A549 (cell line): ENCODE results near the gene SLC6A19.

Experiments used
- CHD2 ChIP-seq: fragments of 150-350 bp; IDR thresholded peaks from 2 replicates; pipeline ENCODE4 v1.6.1; 2014; ENCODE audit warnings: low read length; ENCODE audit not compliant: partially characterized antibody
- CHD4 ChIP-seq: fragments of 200-600 bp; sonication (generic); IDR thresholded peaks from 2 replicates; pipeline ENCODE4 v1.6.1; 2016; ENCODE audit warnings: antibody characterized with exemption, mild to moderate bottlenecking, borderline replicate concordance
- CTCF ChIP-seq: fragments of >200 bp; sonication (Bioruptor Twin); formaldehyde crosslinking; IDR thresholded peaks from 3 replicates; pipeline ENCODE4 v1.5.1; 2016
- ELK1 ChIP-seq: fragments of 150-350 bp; IDR thresholded peaks from 2 replicates; pipeline ENCODE4 v1.6.1; 2014; ENCODE audit warnings: low read depth, mild to moderate bottlenecking, low read length
- EP300 ChIP-seq, 2 experiments: fragments of >200 bp; sonication (Bioruptor Twin); formaldehyde crosslinking; IDR thresholded peaks; 2 replicates in 1 of 2; 3 replicates in 1 of 2; pipeline ENCODE4 v1.6.1; 2016 to 2017
- HDAC2 ChIP-seq: fragments of 200-600 bp; sonication (generic); IDR thresholded peaks from 2 replicates; pipeline ENCODE4 v1.6.1; 2016
- PBX3 ChIP-seq: IDR thresholded peaks from 2 replicates; pipeline ENCODE4 v1.6.1; 2012
- POLR2A ChIP-seq: IDR thresholded peaks from 2 replicates; pipeline ENCODE4 v1.6.1; 2012; ENCODE audit warnings: mild to moderate bottlenecking, low read length
- RAD21 ChIP-seq, 2 experiments: fragments of >200 bp in 1 of 2; sonication (Bioruptor Twin) in 1 of 2; formaldehyde crosslinking in 1 of 2; IDR thresholded peaks in 1 of 2; conservative IDR thresholded peaks in 1 of 2; 2 replicates in 1 of 2; 3 replicates in 1 of 2; pipeline ENCODE4 v1.6.1; 2012 to 2018; ENCODE audit warnings: inconsistent platforms in 1 of 2

- TF ChIP-seq RAD21 (conservative IDR thresholded peaks at IDR 0.05 in 1 of 2, IDR thresholded peaks at IDR 0.05 in 1 of 2) = no peak
- TF ChIP-seq HDAC2 = no peak
- TF ChIP-seq CTCF = no peak
- no peak for TF ChIP-seq CHD2
- no peak for TF ChIP-seq PBX3
- no peak for TF ChIP-seq ELK1
- no peak for TF ChIP-seq EP300 (IDR thresholded peaks at IDR 0.05)
- no peak for TF ChIP-seq POLR2A
- no peak for TF ChIP-seq CHD4
Measured at GRCh38 chr5:1211701-1212100, 10.3 kb downstream of the SLC6A19 start.
